GM19328 (cell line): Measurements from ENCODE around the gene PDE6G.

ENCODE experiments used
- ATAC-seq: cut with Tn5 transposase; IDR thresholded peaks from one replicate; pipeline ENCODE4 v1.9.1; 2021; ENCODE audit warnings: mild to moderate bottlenecking, moderate library complexity; ENCODE audit not compliant: unreplicated experiment

Gene PDE6G

GRCh38 chr17:81664051-81664470 is 7.7 kb upstream of the PDE6G start:
- no peak for ATAC-seq

- ATAC-seq, result no peak
These were observed 5.7 kb upstream of the PDE6G start for GRCh38 chr17:81662002-81662401.

- ATAC-seq, result no peak
These were observed 4.1 kb upstream of the PDE6G start for GRCh38 chr17:81660441-81660840.

- ATAC-seq, result no peak
These were observed 2.7 kb upstream of the PDE6G start for GRCh38 chr17:81659038-81659437.

- no peak for ATAC-seq
These were observed 493 bp upstream of the PDE6G start for GRCh38 chr17:81656835-81657234.

- ATAC-seq, result no peak
These were observed 794 bp downstream of the PDE6G start for GRCh38 chr17:81655378-81656117.

GRCh38 chr17:81652906-81653771 is 3.2 kb downstream of the PDE6G start:
- no peak for ATAC-seq

GRCh38 chr17:81651692-81652091 is 4.7 kb downstream of the PDE6G start:
- no peak for ATAC-seq

GRCh38 chr17:81650951-81651350 is 5.4 kb downstream of the PDE6G start:
- no peak for ATAC-seq

GRCh38 chr17:81648707-81649085 is 7.6 kb downstream of the PDE6G start:
- no peak for ATAC-seq

GRCh38 chr17:81648013-81648706 is 8.2 kb downstream of the PDE6G start:
- no peak for ATAC-seq

GRCh38 chr17:81647640-81648012 is 8.7 kb downstream of the PDE6G start:
- ATAC-seq, result no peak

- no peak for ATAC-seq
These were observed 9.3 kb downstream of the PDE6G start for GRCh38 chr17:81646869-81647600.

GRCh38 chr17:81644976-81645952 is 11.1 kb downstream of the PDE6G start:
- no peak for ATAC-seq

GRCh38 chr17:81644496-81644895 is 11.8 kb downstream of the PDE6G start:
- ATAC-seq, result no peak

- no peak for ATAC-seq
These were observed 14.4 kb downstream of the PDE6G start for GRCh38 chr17:81641825-81642489.

- no peak for ATAC-seq
These were observed 16.3 kb downstream of the PDE6G start for GRCh38 chr17:81640011-81640410.

- no peak for ATAC-seq
These were observed 17.7 kb downstream of the PDE6G start for GRCh38 chr17:81638683-81639082.
